Cardiac muscle cell (in vitro differentiated cells and primary cell): Measurements from ENCODE around the gene SLC28A2. TPM values are rescaled to one million over a fixed set of nuclear protein-coding genes. Genes with fewer than 3 reads are reported as not detected.
"Not testable (repeated sequence)": the region's sequence is repeated elsewhere in the genome, so short reads cannot be mapped to it uniquely, and the experiment has no call there.

Experiments used
- DNase-seq, 2 donors: peaks; one replicate each; pipeline versions ENCODE4 v3.0.0 to v3.0.0-alpha.2; 2010 to 2017; ENCODE audit warnings: low read depth in 1 of 2, low spot score in 1 of 2
- H3K27ac ChIP-seq: fragments of 200-600 bp; sonication (generic); 2 replicates; pipeline ENCODE4 v1.5.1; 2016
- H3K27me3 ChIP-seq: fragments of 200-600 bp; sonication (generic); 2 replicates; pipeline ENCODE4 v1.6.0; 2016; ENCODE audit warnings: control low read depth
- H3K36me3 ChIP-seq: fragments of 200-600 bp; sonication (generic); 2 replicates; pipeline ENCODE4 v1.5.1; 2016; ENCODE audit warnings: control low read depth
- H3K4me1 ChIP-seq: fragments of 200-600 bp; sonication (generic); 2 replicates; pipeline ENCODE4 v1.8.1; 2017; ENCODE audit warnings: low read depth, mild to moderate bottlenecking, mixed run types
- H3K4me3 ChIP-seq: fragments of 200-600 bp; sonication (generic); 2 replicates; pipeline ENCODE4 v1.5.1; 2016; ENCODE audit warnings: mild to moderate bottlenecking
- H3K9me3 ChIP-seq: fragments of 200-600 bp; sonication (generic); 2 replicates; pipeline ENCODE4 v1.5.1; 2017; ENCODE audit warnings: low read depth, mild to moderate bottlenecking, control low read depth
- polyA plus RNA-seq: library from polyadenylated mRNA; unstranded; fragments of >200 nt; fragmentation: Nextera tagmentation; extraction: Ambion mirVana; gene quantifications from 2 replicates; pipeline ENCODE4 v1.2.1, GENCODE V29; 2016
- total RNA-seq: library from RNA; depleted of rRNA; stranded (reverse); fragments of >200 nt; gene quantifications from 2 replicates; pipeline ENCODE4 v1.2.3, GENCODE V29; 2016
- TF ChIP-seq, protein P1 (sequence below): IDR thresholded peaks from 2 replicates; pipeline ENCODE4 v1.5.1; 2012; ENCODE audit warnings: low read depth, mild to moderate bottlenecking, low read length

The SLC28A2 gene
- total and polyA plus RNA-seq, 2 experiments from 2014 or later: 0.10 TPM; not detected in 1

DNA sequence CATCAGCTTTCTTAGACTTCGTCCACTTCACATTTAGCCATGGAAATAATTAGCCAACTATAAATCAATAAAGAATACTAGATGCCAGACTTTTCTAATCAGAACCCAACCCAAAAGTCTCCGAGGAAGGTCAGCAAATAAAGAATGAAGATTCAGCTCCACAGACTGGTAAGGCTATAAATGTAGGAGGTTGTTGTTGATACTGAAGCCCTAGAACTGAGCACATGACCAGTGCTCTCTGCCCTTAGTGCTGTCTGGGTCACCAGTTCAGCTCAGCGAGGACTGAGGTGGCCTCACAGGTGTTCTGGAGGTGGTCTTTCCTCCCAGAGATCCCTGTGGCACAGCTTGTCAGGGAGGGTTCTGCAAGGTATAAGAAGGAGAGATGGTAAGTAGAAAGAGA is 20.9 kb upstream of the SLC28A2 start:
- Histone ChIP-seq H3K4me3 (no peak overlapping the region), H3K9me3 (no peaks in the 10 kb centered on the region), H3K4me1 (peaks cover 10% of the 10 kb centered on the region), H3K27me3 (no peaks in the 10 kb centered on the region), H3K36me3 (no peaks in the 10 kb centered on the region), H3K27ac (no peak overlapping the region)
- TF ChIP-seq, protein P1, sequence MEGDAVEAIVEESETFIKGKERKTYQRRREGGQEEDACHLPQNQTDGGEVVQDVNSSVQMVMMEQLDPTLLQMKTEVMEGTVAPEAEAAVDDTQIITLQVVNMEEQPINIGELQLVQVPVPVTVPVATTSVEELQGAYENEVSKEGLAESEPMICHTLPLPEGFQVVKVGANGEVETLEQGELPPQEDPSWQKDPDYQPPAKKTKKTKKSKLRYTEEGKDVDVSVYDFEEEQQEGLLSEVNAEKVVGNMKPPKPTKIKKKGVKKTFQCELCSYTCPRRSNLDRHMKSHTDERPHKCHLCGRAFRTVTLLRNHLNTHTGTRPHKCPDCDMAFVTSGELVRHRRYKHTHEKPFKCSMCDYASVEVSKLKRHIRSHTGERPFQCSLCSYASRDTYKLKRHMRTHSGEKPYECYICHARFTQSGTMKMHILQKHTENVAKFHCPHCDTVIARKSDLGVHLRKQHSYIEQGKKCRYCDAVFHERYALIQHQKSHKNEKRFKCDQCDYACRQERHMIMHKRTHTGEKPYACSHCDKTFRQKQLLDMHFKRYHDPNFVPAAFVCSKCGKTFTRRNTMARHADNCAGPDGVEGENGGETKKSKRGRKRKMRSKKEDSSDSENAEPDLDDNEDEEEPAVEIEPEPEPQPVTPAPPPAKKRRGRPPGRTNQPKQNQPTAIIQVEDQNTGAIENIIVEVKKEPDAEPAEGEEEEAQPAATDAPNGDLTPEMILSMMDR: no peak
- DNase-seq: no peak

GRCh38 chr15:45231864-45232562 is 20.0 kb upstream of the SLC28A2 start:
- Histone ChIP-seq H3K27ac (peak overlapping the region; percentile 52), H3K4me3 (no peak overlapping the region), H3K4me1 (peaks cover 10% of the 10 kb centered on the region), H3K9me3 (no peaks in the 10 kb centered on the region), H3K27me3 (no peaks in the 10 kb centered on the region), H3K36me3 (no peaks in the 10 kb centered on the region)
- DNase-seq: peak in 1 of 2 donors; percentile 58
- TF ChIP-seq, protein P1: no peak

DNA sequence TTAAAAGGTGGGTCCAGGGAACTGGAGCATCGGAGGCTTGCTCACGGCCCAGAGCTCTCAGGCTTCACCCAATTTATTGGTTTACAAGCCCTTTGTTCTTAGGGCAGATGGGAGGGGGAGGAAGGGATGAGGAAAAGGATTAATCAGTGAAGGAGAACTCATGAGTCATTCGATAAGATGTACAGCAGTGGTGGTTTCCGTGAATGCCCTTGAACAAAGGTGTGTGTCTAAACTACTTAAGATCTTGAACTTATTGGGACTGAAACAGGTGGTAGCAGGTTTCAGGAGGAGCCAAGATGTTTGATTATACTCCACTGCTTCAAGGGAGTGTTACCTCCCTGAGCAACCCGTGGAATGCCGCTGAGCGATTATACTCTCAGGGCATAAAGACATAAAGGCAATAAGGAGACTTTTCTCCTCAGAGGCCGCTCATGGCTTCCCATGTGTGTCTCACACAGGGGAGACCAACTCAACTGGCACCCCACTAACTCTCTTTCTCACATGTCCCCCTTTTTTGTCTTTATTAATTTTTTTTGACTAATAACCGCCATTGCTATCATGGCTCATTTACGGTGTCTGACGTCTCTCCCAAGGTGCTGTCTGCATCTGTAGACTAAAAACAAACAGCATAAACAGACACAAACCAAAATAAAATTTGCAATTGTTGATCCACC is 17.3 kb upstream of the SLC28A2 start:
- Histone ChIP-seq H3K4me3 (no peak overlapping the region), H3K27ac (no peak overlapping the region), H3K9me3 (no peaks in the 10 kb centered on the region), H3K27me3 (no peaks in the 10 kb centered on the region), H3K4me1 (peaks cover 10% of the 10 kb centered on the region), H3K36me3 (no peaks in the 10 kb centered on the region)
- TF ChIP-seq, protein P1: no peak
- DNase-seq: no peak

DNA sequence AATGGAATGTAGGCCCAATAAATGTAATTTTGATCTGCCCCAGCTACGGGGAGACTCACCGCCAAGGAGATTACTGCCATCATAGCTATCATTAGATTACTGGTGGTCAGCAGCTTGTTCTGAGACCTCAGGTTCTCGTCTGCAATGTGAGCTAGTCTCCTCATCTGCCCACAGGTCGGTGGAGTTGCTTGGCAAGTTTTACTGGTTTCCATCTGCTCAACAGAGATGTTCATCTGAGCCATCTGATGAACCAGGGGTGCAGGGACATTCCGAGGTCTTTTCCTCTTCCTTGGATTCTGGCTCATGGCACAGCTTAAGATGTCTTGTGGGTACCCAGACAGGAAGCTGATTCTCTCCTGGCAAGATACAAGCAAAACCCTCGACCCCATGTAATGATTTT is 15.2 kb upstream of the SLC28A2 start:
- H3K9me3 ChIP-seq, H3K27me3 ChIP-seq, DNase-seq, H3K27ac ChIP-seq, H3K4me3 ChIP-seq, H3K36me3 ChIP-seq, H3K4me1 ChIP-seq: not testable (repeated sequence)

DNA sequence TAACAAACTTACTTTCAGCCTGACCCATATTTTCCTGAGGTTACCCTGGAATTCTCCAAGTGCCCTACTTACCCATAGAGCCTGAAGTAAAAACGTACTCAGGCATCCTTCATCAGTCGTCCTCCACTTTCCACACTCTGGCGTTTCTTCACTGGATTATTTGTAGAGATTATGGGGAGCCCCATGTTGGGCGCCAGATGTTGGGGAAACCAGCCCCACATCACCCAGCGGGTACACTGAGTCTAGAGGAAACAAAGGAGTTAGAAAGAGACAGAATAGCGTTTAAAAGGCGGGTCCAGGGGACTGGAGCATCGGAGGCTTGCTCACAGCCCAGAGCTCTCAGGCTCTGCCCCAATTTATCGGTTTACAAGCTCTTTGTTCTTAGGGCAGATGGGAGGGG is 9.7 kb upstream of the SLC28A2 start:
- H3K4me3 ChIP-seq: no peak overlapping the region
- DNase-seq: peak in 1 of 2 donors; percentile 4
- no peak overlapping the region for H3K27ac ChIP-seq
- no peaks in the 10 kb centered on the region for H3K36me3 ChIP-seq
- TF ChIP-seq, protein P1: no peak
- H3K4me1 ChIP-seq: no peaks in the 10 kb centered on the region
- H3K27me3 ChIP-seq: no peaks in the 10 kb centered on the region
- H3K9me3 ChIP-seq: peaks cover 4% of the 10 kb centered on the region

DNA sequence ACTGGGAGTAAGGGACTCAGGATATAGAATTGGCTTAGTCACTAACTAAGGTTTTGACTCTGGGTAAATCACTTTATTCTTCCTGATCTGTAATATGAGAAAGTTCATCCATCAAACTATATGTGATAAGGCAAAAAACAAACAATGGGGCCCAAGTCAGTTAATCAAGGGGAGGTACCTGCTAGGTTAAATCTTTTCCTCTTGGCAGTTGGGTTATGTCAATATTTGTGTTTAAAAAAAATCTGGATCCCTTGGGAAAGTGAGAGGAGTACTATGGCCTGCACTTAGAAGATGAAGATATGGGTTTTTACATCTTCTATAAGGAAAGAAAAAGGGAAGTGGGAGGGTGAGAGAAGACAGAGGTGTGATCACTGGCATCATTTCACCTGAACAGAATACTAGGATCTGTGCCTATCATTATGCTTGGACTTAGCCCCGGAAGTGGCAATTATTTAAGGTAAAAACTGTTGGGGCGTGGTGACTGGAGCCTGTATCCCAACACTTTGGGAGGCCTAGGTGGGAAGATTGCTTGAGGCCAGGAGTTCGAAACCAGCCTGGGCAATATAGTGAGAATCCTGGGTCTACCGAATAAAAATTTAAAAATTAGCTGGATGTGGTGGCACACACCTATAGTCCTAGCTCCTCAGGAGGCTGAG is 2.8 kb upstream of the SLC28A2 start:
- DNase-seq: no peak
- Histone ChIP-seq H3K27ac (no peak overlapping the region), H3K36me3 (no peaks in the 10 kb centered on the region), H3K9me3 (no peaks in the 10 kb centered on the region), H3K27me3 (no peaks in the 10 kb centered on the region), H3K4me3 (no peak overlapping the region), H3K4me1 (no peaks in the 10 kb centered on the region)
- TF ChIP-seq, protein P1: no peak
